ENCODE results near the gene CDKAL1. TPM values are rescaled to one million over a fixed set of nuclear protein-coding genes. Genes with fewer than 3 reads are reported as not detected.

CDKAL1 gene
- total and polyA plus RNA-seq, 2 experiments from 2014 or later = 12.2 to 13.7 TPM

DNA sequence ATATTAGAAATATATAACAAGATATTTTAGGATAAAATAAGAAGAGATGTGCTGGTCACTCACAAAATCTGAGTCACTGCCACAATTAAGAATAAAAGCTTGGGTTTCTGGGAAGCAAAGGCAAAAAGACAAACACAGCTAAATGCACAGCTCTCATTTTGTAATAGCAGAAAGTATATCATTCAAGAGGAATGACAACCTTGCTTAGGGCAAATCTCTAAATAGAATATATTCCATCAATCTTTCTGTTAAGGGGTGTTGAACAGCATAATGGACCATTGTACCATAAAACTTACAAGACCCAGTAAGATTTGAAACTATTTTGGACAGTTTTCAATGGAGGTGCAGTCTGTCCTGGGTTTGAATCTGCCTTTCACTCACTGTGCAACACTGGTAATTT, 594.3 kb downstream of the CDKAL1 start:
- Histone ChIP-seq H3K36me3 (no peaks in the 10 kb centered on the region), H3K27me3 (no peaks in the 10 kb centered on the region), H3K9me3 (ENCODE audit: low read depth) (no peaks in the 10 kb centered on the region), H3K4me3 (no peak overlapping the region), H3K27ac (no peak overlapping the region), H3K4me1 (ENCODE audit: low read depth) (peaks cover under 1% of the 10 kb centered on the region)
- TF ChIP-seq, protein P1, sequence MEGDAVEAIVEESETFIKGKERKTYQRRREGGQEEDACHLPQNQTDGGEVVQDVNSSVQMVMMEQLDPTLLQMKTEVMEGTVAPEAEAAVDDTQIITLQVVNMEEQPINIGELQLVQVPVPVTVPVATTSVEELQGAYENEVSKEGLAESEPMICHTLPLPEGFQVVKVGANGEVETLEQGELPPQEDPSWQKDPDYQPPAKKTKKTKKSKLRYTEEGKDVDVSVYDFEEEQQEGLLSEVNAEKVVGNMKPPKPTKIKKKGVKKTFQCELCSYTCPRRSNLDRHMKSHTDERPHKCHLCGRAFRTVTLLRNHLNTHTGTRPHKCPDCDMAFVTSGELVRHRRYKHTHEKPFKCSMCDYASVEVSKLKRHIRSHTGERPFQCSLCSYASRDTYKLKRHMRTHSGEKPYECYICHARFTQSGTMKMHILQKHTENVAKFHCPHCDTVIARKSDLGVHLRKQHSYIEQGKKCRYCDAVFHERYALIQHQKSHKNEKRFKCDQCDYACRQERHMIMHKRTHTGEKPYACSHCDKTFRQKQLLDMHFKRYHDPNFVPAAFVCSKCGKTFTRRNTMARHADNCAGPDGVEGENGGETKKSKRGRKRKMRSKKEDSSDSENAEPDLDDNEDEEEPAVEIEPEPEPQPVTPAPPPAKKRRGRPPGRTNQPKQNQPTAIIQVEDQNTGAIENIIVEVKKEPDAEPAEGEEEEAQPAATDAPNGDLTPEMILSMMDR (IDR thresholded peaks at IDR 0.05; ENCODE audit: low read depth, low read length) = no peak
- no peak for DNase-seq (ENCODE audit: low read depth in 1 of 2, low spot score in 1 of 2)

DNA sequence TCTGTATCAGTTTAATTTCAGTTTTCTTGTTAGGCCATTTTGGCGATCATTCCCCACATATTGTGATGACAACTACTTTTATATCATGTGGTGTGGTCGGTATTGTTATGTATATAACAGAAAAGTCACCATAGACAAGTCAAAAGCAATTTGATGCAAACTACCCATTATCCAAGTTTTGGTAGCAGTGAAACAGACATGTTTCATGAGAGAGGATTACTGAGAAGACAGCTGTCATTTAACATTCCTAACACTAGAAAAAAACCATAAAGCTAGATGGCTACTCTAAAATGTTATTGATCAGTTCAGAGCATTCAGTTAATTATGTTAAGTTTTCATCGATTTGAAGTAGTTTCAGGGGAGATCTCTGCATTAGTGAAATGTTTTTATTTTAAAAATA, 597.1 kb downstream of the CDKAL1 start:
- Histone ChIP-seq H3K27me3 (no peaks in the 10 kb centered on the region), H3K4me3 (no peak overlapping the region), H3K9me3 (ENCODE audit: low read depth) (no peaks in the 10 kb centered on the region), H3K27ac (no peak overlapping the region), H3K36me3 (no peaks in the 10 kb centered on the region), H3K4me1 (ENCODE audit: low read depth) (peaks cover 6% of the 10 kb centered on the region)
- TF ChIP-seq, protein P1 (IDR thresholded peaks at IDR 0.05; ENCODE audit: low read depth, low read length) = no peak
- DNase-seq (ENCODE audit: low read depth in 1 of 2, low spot score in 1 of 2) = no peak

DNA sequence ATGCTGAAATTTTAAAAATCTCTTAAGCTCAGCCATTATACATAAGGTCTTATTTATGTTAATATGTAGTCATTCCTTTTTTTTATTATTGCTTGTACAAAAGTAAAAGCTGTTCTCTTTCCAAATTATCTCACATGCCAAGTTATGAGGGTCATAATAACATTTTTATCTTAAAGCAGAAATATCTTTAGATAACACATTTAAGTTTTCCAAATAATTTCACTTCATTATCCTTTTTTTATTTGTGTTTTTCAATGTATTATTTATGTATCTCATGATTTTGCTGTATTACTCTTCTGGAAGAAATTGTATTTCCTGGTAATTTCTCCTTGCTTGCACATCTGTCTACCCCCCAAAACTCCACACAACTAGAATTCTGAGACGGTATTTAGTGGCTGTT, 598.2 kb downstream of the CDKAL1 start:
- no peak for DNase-seq (ENCODE audit: low read depth in 1 of 2, low spot score in 1 of 2)
- H3K27ac ChIP-seq = no peak overlapping the region
- no peaks in the 10 kb centered on the region for H3K27me3 ChIP-seq
- H3K4me3 ChIP-seq = no peak overlapping the region
- TF ChIP-seq, protein P1 (IDR thresholded peaks at IDR 0.05; ENCODE audit: low read depth, low read length) = no peak
- H3K36me3 ChIP-seq = no peaks in the 10 kb centered on the region
- peaks cover 6% of the 10 kb centered on the region for H3K4me1 ChIP-seq (ENCODE audit: low read depth)
- H3K9me3 ChIP-seq (ENCODE audit: low read depth) = no peaks in the 10 kb centered on the region

DNA sequence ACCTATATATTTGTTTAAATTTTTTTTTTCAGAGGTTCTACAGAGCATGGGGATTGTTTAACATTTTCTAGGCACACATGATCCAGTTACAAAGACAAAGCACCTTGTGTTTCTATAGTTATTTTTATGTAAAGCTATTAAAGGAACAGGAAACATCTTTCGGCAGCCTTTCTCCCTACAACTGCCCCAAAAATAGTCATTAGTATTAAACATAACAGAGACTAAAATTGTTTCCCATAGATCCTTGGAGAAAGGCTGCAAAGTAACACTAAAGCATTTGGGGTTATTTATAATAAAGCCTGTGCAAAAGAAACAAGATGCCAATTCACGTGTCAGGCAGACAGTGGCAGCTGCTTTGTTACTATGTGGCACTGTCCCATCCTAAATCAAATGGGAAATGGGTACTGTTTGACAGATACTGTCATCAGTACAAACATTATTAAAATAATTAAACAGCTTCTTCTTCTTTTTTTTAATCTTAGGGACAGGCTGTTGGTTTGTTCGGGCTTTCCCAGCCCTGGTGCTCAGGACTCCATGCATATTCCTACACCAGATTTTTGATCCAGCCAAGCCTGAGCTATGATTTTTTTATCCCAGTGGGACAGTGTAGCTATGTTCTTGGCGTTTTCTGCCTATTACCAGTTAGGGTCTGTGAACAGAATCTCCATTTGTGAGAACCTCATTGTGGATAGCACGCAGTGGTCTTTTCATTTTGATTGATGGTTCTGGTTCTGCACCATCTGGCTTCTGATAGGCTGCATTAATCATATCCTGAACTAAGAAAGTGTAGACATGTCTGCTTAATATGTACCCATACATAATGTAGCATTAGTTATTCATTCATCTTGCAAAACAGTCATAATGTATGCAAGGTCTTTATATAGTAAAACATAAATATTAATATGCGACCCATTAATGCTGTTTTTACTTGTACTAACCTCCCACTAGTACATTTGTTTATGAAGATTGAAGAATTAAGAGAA, 598.9 kb downstream of the CDKAL1 start:
- H3K4me1 ChIP-seq (ENCODE audit: low read depth) = peaks cover 6% of the 10 kb centered on the region
- no peaks in the 10 kb centered on the region for H3K27me3 ChIP-seq
- H3K4me3 ChIP-seq = no peak overlapping the region
- no peaks in the 10 kb centered on the region for H3K9me3 ChIP-seq (ENCODE audit: low read depth)
- TF ChIP-seq, protein P1 (IDR thresholded peaks at IDR 0.05; ENCODE audit: low read depth, low read length) = no peak
- H3K36me3 ChIP-seq = no peaks in the 10 kb centered on the region
- no peak overlapping the region for H3K27ac ChIP-seq
- DNase-seq (ENCODE audit: low read depth in 1 of 2, low spot score in 1 of 2) = peak in 1 of 2 donors; percentile 27

DNA sequence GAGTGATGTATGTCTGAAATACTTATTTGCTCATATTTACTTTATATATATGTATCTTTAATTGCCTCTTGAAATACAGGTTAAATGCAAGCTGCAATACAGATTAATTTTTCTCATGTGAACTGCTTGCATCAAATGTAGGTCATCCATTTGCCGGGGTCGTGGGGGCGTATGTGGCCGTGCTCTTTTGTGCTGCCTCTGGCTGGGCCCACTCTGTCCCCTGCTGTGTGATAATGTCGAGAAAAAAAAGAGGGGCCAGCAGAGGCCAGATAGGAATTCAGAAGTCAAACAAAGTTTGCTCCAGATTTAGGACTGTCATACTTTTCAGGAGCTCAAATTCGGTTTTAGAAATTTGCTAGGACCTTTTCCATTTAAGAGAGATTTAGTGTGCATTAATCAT, 599.6 kb downstream of the CDKAL1 start:
- no peaks in the 10 kb centered on the region for H3K36me3 ChIP-seq
- no peak for DNase-seq (ENCODE audit: low read depth in 1 of 2, low spot score in 1 of 2)
- H3K27ac ChIP-seq = no peak overlapping the region
- peaks cover 6% of the 10 kb centered on the region for H3K4me1 ChIP-seq (ENCODE audit: low read depth)
- H3K4me3 ChIP-seq = no peak overlapping the region
- H3K27me3 ChIP-seq = no peaks in the 10 kb centered on the region
- TF ChIP-seq, protein P1 (IDR thresholded peaks at IDR 0.05; ENCODE audit: low read depth, low read length) = no peak
- H3K9me3 ChIP-seq (ENCODE audit: low read depth) = no peaks in the 10 kb centered on the region

Data from cardiac muscle cell (in vitro differentiated cells and primary cell).